Astrocyte (in vitro differentiated cells and primary cell): ENCODE measurements around the gene ADCY5. TPM values are rescaled to one million over a fixed set of nuclear protein-coding genes. Genes with fewer than 3 reads are reported as not detected.

ENCODE experiments used
- DNase-seq: peaks from one replicate; pipeline ENCODE4 v3.0.0-alpha.2; 2010; ENCODE audit warnings: low read depth
- FAIRE-seq: peaks from 2 replicates; lab custom pipeline; 2011; peaks lifted over from hg19 to GRCh38; lab: Jason Lieb, UNC
- H2AFZ ChIP-seq: 2 replicates; pipeline ENCODE4 v1.6.0; 2012; ENCODE audit warnings: low read depth, low read length, inconsistent platforms
- H3K27ac ChIP-seq: 2 replicates; pipeline ENCODE4 v1.5.1; 2011; ENCODE audit warnings: low read depth, low read length, inconsistent platforms
- H3K27me3 ChIP-seq: 2 replicates; pipeline ENCODE4 v1.6.0; 2011; ENCODE audit warnings: low read length, inconsistent platforms; ENCODE audit not compliant: insufficient read depth
- H3K36me3 ChIP-seq: 2 replicates; pipeline ENCODE4 v1.5.1; 2011; ENCODE audit warnings: low read length, inconsistent platforms; ENCODE audit not compliant: insufficient read depth
- H3K4me1 ChIP-seq: 2 replicates; pipeline ENCODE4 v1.5.1; 2011; ENCODE audit warnings: low read length, inconsistent platforms; ENCODE audit not compliant: insufficient read depth
- H3K4me2 ChIP-seq: 2 replicates; pipeline ENCODE4 v1.6.0; 2012; ENCODE audit warnings: low read length, inconsistent platforms
- H3K4me3 ChIP-seq: 2 replicates; pipeline ENCODE4 v1.5.1; 2011; ENCODE audit warnings: low read depth, mild to moderate bottlenecking, low read length, inconsistent platforms; ENCODE audit not compliant: insufficient read depth
- H3K79me2 ChIP-seq: 2 replicates; pipeline ENCODE4 v1.6.0; 2012; ENCODE audit warnings: mild to moderate bottlenecking, low read length, inconsistent platforms; ENCODE audit not compliant: insufficient read depth
- H3K9ac ChIP-seq: 2 replicates; pipeline ENCODE4 v1.6.0; 2012; ENCODE audit warnings: mild to moderate bottlenecking, low read length, inconsistent platforms
- H3K9me3 ChIP-seq: 2 replicates; pipeline ENCODE4 v1.5.1; 2012; ENCODE audit warnings: low read depth, mild to moderate bottlenecking, low read length, inconsistent platforms; ENCODE audit not compliant: insufficient read depth
- H4K20me1 ChIP-seq: 2 replicates; pipeline ENCODE4 v1.6.0; 2012; ENCODE audit warnings: low read length, inconsistent platforms; ENCODE audit not compliant: insufficient read depth
- H3K27ac Mint-ChIP-seq: one replicate; pipeline ENCODE4 v1.8.0; 2021; ENCODE audit warnings: mild to moderate bottlenecking, mixed read lengths; ENCODE audit not compliant: unreplicated experiment
- H3K27me3 Mint-ChIP-seq: one replicate; pipeline ENCODE4 v1.8.0; 2021; ENCODE audit warnings: low read depth, mixed read lengths; ENCODE audit not compliant: unreplicated experiment
- H3K36me3 Mint-ChIP-seq: one replicate; pipeline ENCODE4 v1.8.0; 2021; ENCODE audit warnings: low read depth, mixed read lengths; ENCODE audit not compliant: unreplicated experiment
- H3K4me1 Mint-ChIP-seq: one replicate; pipeline ENCODE4 v1.8.0; 2021; ENCODE audit warnings: low read depth, mixed read lengths; ENCODE audit not compliant: unreplicated experiment
- H3K4me3 Mint-ChIP-seq: one replicate; pipeline ENCODE4 v1.8.0; 2021; ENCODE audit warnings: mild to moderate bottlenecking, moderate library complexity, mixed read lengths; ENCODE audit not compliant: unreplicated experiment
- H3K9me3 Mint-ChIP-seq: one replicate; pipeline ENCODE4 v1.8.0; 2021; ENCODE audit warnings: mild to moderate bottlenecking, mixed read lengths; ENCODE audit not compliant: unreplicated experiment
- EZH2 ChIP-seq: IDR thresholded peaks from 2 replicates; pipeline ENCODE4 v1.6.1; 2012; ENCODE audit warnings: mild to moderate bottlenecking, low read length, inconsistent platforms; ENCODE audit not compliant: insufficient read depth
- total RNA-seq: library from RNA; stranded (reverse); gene quantifications from 2 replicates; pipeline ENCODE4 v1.2.1, GENCODE V29; 2021
- TF ChIP-seq, protein P1 (sequence below): IDR thresholded peaks from 2 replicates; pipeline ENCODE4 v1.5.1; 2011; ENCODE audit warnings: low read depth, mild to moderate bottlenecking, inconsistent platforms, low read length, moderate library complexity; ENCODE audit not compliant: insufficient read depth

The ADCY5 gene
- total RNA-seq, 1 donor from 2014 or later: 1.2 TPM

DNA sequence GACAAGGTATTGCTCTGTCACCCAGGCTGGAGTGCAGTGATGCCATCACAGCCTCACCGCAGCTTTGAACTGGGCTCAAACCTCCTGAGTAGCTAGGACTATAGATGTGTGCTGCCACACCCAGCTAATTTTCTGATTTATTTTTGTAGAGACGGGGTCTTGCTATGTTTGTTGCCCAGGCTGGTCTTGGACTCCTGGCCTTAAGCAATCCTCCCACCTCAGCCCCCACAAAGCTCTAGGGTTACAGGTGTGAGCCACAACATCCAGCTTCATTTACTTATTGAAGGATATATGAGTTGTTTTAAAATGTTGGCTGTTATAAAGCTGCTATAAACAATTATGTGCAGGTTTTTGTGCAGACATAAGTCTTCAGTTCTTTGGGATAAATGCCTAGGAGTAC, 184.9 kb downstream of the ADCY5 start:
- no peaks in the 10 kb centered on the region for H3K4me1 Mint-ChIP-seq
- H3K27me3 Mint-ChIP-seq: no peaks in the 10 kb centered on the region
- DNase-seq (no peak), FAIRE-seq (no peak)
- Histone ChIP-seq H3K4me2 (no peak overlapping the region), H3K4me1 (no peaks in the 10 kb centered on the region), H3K27ac (no peak overlapping the region), H3K27me3 (no peaks in the 10 kb centered on the region), H3K9ac (no peak overlapping the region), H3K36me3 (no peaks in the 10 kb centered on the region), H3K79me2 (no peaks in the 10 kb centered on the region), H3K4me3 (no peak overlapping the region), H4K20me1 (no peaks in the 10 kb centered on the region), H3K9me3 (no peaks in the 10 kb centered on the region), H2AFZ (no peak overlapping the region)
- no peaks in the 10 kb centered on the region for H3K9me3 Mint-ChIP-seq
- no peak for TF ChIP-seq EZH2
- TF ChIP-seq, protein P1, sequence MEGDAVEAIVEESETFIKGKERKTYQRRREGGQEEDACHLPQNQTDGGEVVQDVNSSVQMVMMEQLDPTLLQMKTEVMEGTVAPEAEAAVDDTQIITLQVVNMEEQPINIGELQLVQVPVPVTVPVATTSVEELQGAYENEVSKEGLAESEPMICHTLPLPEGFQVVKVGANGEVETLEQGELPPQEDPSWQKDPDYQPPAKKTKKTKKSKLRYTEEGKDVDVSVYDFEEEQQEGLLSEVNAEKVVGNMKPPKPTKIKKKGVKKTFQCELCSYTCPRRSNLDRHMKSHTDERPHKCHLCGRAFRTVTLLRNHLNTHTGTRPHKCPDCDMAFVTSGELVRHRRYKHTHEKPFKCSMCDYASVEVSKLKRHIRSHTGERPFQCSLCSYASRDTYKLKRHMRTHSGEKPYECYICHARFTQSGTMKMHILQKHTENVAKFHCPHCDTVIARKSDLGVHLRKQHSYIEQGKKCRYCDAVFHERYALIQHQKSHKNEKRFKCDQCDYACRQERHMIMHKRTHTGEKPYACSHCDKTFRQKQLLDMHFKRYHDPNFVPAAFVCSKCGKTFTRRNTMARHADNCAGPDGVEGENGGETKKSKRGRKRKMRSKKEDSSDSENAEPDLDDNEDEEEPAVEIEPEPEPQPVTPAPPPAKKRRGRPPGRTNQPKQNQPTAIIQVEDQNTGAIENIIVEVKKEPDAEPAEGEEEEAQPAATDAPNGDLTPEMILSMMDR: no peak
- H3K36me3 Mint-ChIP-seq: no peaks in the 10 kb centered on the region
- no peak overlapping the region for H3K27ac Mint-ChIP-seq
- no peak overlapping the region for H3K4me3 Mint-ChIP-seq

- no peak overlapping the region for H3K4me2 ChIP-seq
- H3K27ac ChIP-seq: no peak overlapping the region
- no peaks in the 10 kb centered on the region for H3K27me3 Mint-ChIP-seq
- FAIRE-seq: no peak
- H2AFZ ChIP-seq: no peak overlapping the region
- H3K4me1 ChIP-seq: no peaks in the 10 kb centered on the region
- H3K27me3 ChIP-seq: no peaks in the 10 kb centered on the region
- H3K4me1 Mint-ChIP-seq: peaks cover 2% of the 10 kb centered on the region
- no peak for DNase-seq
- H3K9ac ChIP-seq: no peak overlapping the region
- no peak overlapping the region for H3K4me3 ChIP-seq
- no peaks in the 10 kb centered on the region for H4K20me1 ChIP-seq
- no peaks in the 10 kb centered on the region for H3K36me3 Mint-ChIP-seq
- no peaks in the 10 kb centered on the region for H3K36me3 ChIP-seq
- H3K9me3 ChIP-seq: no peaks in the 10 kb centered on the region
- H3K79me2 ChIP-seq: no peaks in the 10 kb centered on the region
- H3K4me3 Mint-ChIP-seq: no peak overlapping the region
- no peaks in the 10 kb centered on the region for H3K9me3 Mint-ChIP-seq
- H3K27ac Mint-ChIP-seq: no peak overlapping the region
- no peak for TF ChIP-seq EZH2
- TF ChIP-seq, protein P1: no peak
Measured at GRCh38 chr3:123262868-123263267, 186.0 kb downstream of the ADCY5 start.

GRCh38 chr3:123262226-123262625, 186.7 kb downstream of the ADCY5 start:
- H4K20me1 ChIP-seq: no peaks in the 10 kb centered on the region

More at GRCh38 chr3:123262226-123262625, 186.7 kb downstream of the ADCY5 start:
- TF ChIP-seq EZH2: no peak
- TF ChIP-seq, protein P1: no peak
- H3K36me3 ChIP-seq: no peaks in the 10 kb centered on the region
- H3K4me2 ChIP-seq: no peak overlapping the region
- Mint-ChIP-seq H3K4me1 (peaks cover 2% of the 10 kb centered on the region), H3K27me3 (no peaks in the 10 kb centered on the region), H3K9me3 (no peaks in the 10 kb centered on the region), H3K36me3 (no peaks in the 10 kb centered on the region), H3K4me3 (no peak overlapping the region), H3K27ac (no peak overlapping the region)
- no peaks in the 10 kb centered on the region for H3K4me1 ChIP-seq
- no peak for DNase-seq
- H2AFZ ChIP-seq: no peak overlapping the region
- H3K79me2 ChIP-seq: no peaks in the 10 kb centered on the region
- no peak overlapping the region for H3K4me3 ChIP-seq
- H3K27me3 ChIP-seq: no peaks in the 10 kb centered on the region
- H3K27ac ChIP-seq: no peak overlapping the region
- no peak for FAIRE-seq
- no peaks in the 10 kb centered on the region for H3K9me3 ChIP-seq
- no peak overlapping the region for H3K9ac ChIP-seq
